HUES48 (cell line): ENCODE measurements around the gene PLA1A.

ENCODE experiments used
- H3K27ac ChIP-seq: one replicate; pipeline ENCODE4 v1.7.0; 2013; ENCODE audit warnings: low read depth, low read length, inconsistent platforms
- H3K27me3 ChIP-seq: 2 replicates; pipeline ENCODE4 v1.6.1; 2013; ENCODE audit warnings: mild to moderate bottlenecking, low read length; ENCODE audit not compliant: control insufficient read depth, insufficient read depth
- H3K36me3 ChIP-seq: 2 replicates; pipeline ENCODE4 v1.6.1; 2013; ENCODE audit warnings: low read length; ENCODE audit not compliant: control insufficient read depth, insufficient read depth
- H3K4me1 ChIP-seq: 2 replicates; pipeline ENCODE4 v1.6.1; 2013; ENCODE audit warnings: mild to moderate bottlenecking, low read length; ENCODE audit not compliant: control insufficient read depth, insufficient read depth
- H3K4me3 ChIP-seq: 2 replicates; pipeline ENCODE4 v1.5.1; 2013; ENCODE audit warnings: mild to moderate bottlenecking, low read depth, low read length
- H3K9ac ChIP-seq: 2 replicates; pipeline ENCODE4 v1.6.1; 2013; ENCODE audit warnings: mild to moderate bottlenecking, low read depth, low read length, moderate library complexity
- H3K9me3 ChIP-seq: 2 replicates; pipeline ENCODE4 v1.6.1; 2013; ENCODE audit warnings: low read length; ENCODE audit not compliant: control insufficient read depth, insufficient read depth

PLA1A gene

GRCh38 chr3:119630128-119630879, 32.6 kb downstream of the PLA1A start:
- Histone ChIP-seq H3K4me1 (no peaks in the 10 kb centered on the region), H3K36me3 (no peaks in the 10 kb centered on the region), H3K9ac (no peak overlapping the region), H3K4me3 (no peak overlapping the region), H3K27ac (no peak overlapping the region), H3K9me3 (no peaks in the 10 kb centered on the region), H3K27me3 (no peaks in the 10 kb centered on the region)

GRCh38 chr3:119630880-119631329, 33.2 kb downstream of the PLA1A start:
- no peak overlapping the region for H3K9ac ChIP-seq
- H3K36me3 ChIP-seq, result no peaks in the 10 kb centered on the region
- H3K4me3 ChIP-seq, result no peak overlapping the region
- no peaks in the 10 kb centered on the region for H3K9me3 ChIP-seq
- H3K4me1 ChIP-seq, result no peaks in the 10 kb centered on the region
- no peak overlapping the region for H3K27ac ChIP-seq
- no peaks in the 10 kb centered on the region for H3K27me3 ChIP-seq

- H3K9ac ChIP-seq, result no peak overlapping the region
- H3K36me3 ChIP-seq, result no peaks in the 10 kb centered on the region
- no peaks in the 10 kb centered on the region for H3K27me3 ChIP-seq
- H3K4me1 ChIP-seq, result no peaks in the 10 kb centered on the region
- no peak overlapping the region for H3K4me3 ChIP-seq
- H3K27ac ChIP-seq, result no peak overlapping the region
- no peaks in the 10 kb centered on the region for H3K9me3 ChIP-seq
These were observed 33.8 kb downstream of the PLA1A start for GRCh38 chr3:119631516-119631915.

GRCh38 chr3:119632216-119632615, 34.5 kb downstream of the PLA1A start:
- no peaks in the 10 kb centered on the region for H3K9me3 ChIP-seq
- no peaks in the 10 kb centered on the region for H3K4me1 ChIP-seq

GRCh38 chr3:119632829-119633228, 35.1 kb downstream of the PLA1A start:
- Histone ChIP-seq H3K9me3 (no peaks in the 10 kb centered on the region), H3K4me3 (no peak overlapping the region), H3K36me3 (no peaks in the 10 kb centered on the region), H3K27me3 (no peaks in the 10 kb centered on the region), H3K27ac (no peak overlapping the region), H3K4me1 (no peaks in the 10 kb centered on the region), H3K9ac (no peak overlapping the region)

More at GRCh38 chr3:119632216-119632615, 34.5 kb downstream of the PLA1A start:
- H3K36me3 ChIP-seq, result no peaks in the 10 kb centered on the region
- H3K27me3 ChIP-seq, result no peaks in the 10 kb centered on the region
- H3K4me3 ChIP-seq, result no peak overlapping the region
- no peak overlapping the region for H3K27ac ChIP-seq
- H3K9ac ChIP-seq, result no peak overlapping the region

GRCh38 chr3:119635719-119636118, 38.0 kb downstream of the PLA1A start:
- H3K9ac ChIP-seq, result no peak overlapping the region
- H3K4me1 ChIP-seq, result no peaks in the 10 kb centered on the region
- no peaks in the 10 kb centered on the region for H3K36me3 ChIP-seq
- H3K27me3 ChIP-seq, result no peaks in the 10 kb centered on the region
- H3K4me3 ChIP-seq, result no peak overlapping the region
- H3K9me3 ChIP-seq, result no peaks in the 10 kb centered on the region
- no peak overlapping the region for H3K27ac ChIP-seq

GRCh38 chr3:119636249-119636648, 38.6 kb downstream of the PLA1A start:
- no peaks in the 10 kb centered on the region for H3K27me3 ChIP-seq
- no peak overlapping the region for H3K9ac ChIP-seq
- no peaks in the 10 kb centered on the region for H3K9me3 ChIP-seq
- H3K4me1 ChIP-seq, result no peaks in the 10 kb centered on the region
- no peak overlapping the region for H3K4me3 ChIP-seq
- no peak overlapping the region for H3K27ac ChIP-seq
- H3K36me3 ChIP-seq, result no peaks in the 10 kb centered on the region

GRCh38 chr3:119636891-119637611, 39.4 kb downstream of the PLA1A start:
- Histone ChIP-seq H3K9me3 (no peaks in the 10 kb centered on the region), H3K4me1 (no peaks in the 10 kb centered on the region), H3K27ac (no peak overlapping the region), H3K9ac (no peak overlapping the region), H3K27me3 (no peaks in the 10 kb centered on the region), H3K4me3 (no peak overlapping the region), H3K36me3 (no peaks in the 10 kb centered on the region)

GRCh38 chr3:119637679-119638477, 40.2 kb downstream of the PLA1A start:
- no peaks in the 10 kb centered on the region for H3K9me3 ChIP-seq
- H3K4me1 ChIP-seq, result no peaks in the 10 kb centered on the region
- H3K36me3 ChIP-seq, result no peaks in the 10 kb centered on the region
- H3K4me3 ChIP-seq, result no peak overlapping the region
- no peak overlapping the region for H3K27ac ChIP-seq
- no peak overlapping the region for H3K9ac ChIP-seq
- no peaks in the 10 kb centered on the region for H3K27me3 ChIP-seq

- Histone ChIP-seq H3K4me3 (no peak overlapping the region), H3K27ac (no peak overlapping the region)
These were observed 42.0 kb downstream of the PLA1A start for GRCh38 chr3:119639494-119640350.

More at GRCh38 chr3:119639494-119640350, 42.0 kb downstream of the PLA1A start:
- H3K4me1 ChIP-seq, result no peaks in the 10 kb centered on the region
- no peaks in the 10 kb centered on the region for H3K36me3 ChIP-seq
- no peaks in the 10 kb centered on the region for H3K27me3 ChIP-seq
- no peaks in the 10 kb centered on the region for H3K9me3 ChIP-seq
- H3K9ac ChIP-seq, result no peak overlapping the region
